ENCODE measurements around the gene HELB.

The HELB gene

DNA sequence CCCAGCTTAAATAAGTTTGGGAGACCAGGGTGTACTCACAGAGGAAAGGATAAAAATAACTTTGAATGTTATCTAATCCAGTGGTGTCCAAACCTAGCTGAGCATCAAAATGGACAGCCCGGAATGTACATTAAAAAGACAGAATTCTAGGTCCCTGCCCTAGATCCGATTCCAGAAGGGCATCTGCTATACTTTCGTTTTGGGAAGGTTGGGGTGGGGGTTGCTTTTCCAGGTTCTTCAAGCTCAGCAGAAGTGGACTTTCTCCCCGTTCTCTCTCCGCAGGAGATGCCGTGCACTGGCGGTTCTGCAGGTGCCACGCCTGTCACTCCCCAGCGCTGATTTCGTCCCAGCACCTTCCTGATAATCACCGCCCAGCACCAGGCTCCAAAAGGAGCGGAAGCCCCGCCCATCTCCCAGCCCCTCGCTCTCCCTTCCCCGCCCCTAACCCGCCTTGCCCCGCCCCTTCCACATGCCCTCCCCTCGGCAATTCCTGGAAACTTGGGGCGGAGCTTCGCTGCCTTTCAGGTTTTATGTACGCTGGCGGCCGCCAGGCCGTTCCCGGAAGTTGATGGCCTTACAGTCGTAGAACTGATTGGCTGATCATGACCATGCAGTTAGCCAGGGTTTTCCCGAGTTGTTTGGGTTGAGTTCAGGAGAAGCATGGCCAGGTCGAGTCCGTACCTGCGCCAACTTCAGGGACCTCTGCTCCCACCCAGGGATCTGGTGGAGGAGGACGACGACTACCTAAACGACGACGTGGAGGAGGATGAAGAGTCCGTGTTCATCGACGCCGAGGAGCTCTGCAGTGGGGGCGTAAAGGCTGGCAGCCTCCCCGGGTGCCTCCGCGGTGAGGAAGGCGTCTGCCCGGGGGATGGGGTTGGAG lies at the start of gene HELB:
HELB (plus strand) TSS at position 550 of the 883 bp plus-strand sequence; CDS start at position 661, 111 bp downstream.
- DNase-seq (ENCODE audit: low read depth in 2 of 3, low spot score in 1 of 3), result peak; percentile 97 to 99 (median 98)

DNA sequence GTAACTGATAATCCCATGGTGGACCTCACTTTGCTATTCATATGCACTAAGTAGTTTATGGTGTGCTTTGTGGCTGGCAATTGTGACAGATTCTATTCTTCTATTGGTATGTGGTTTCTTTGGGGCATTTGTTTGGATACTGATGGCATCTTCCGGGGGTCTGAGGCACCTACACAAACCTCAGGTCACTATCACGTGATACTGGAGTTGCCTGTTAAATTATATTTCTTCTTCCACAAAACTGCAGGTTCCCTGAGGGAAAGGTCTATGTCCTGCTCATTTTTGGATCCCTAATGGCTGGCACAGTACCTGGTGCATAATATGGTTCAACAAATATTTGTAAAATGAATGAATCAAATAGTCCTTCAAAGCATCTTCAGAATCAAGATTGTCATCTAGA lies 49.5 kb upstream of the HELB start:
- no peak for DNase-seq (ENCODE audit: low read depth in 2 of 3, low spot score in 1 of 3)

DNA sequence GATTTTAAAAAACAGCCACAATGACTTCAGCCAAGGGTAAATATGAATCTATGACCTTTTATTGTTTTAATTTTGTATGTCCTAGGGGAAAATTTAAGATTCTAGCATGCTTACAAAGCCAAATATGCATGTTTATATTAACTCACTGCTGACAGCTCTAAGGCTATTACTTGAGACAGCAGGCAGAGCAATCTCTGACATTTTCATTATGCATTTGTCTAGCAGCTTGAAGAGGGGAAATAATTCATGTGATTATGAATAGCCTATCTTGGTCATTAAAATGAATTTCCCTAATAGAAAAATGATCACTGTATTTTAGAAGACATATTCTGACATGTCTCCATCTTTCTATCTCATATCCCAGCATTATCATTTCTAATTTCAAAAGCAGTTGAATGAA lies 46.6 kb upstream of the HELB start:
- no peak for DNase-seq (ENCODE audit: low read depth in 2 of 3, low spot score in 1 of 3)

DNA sequence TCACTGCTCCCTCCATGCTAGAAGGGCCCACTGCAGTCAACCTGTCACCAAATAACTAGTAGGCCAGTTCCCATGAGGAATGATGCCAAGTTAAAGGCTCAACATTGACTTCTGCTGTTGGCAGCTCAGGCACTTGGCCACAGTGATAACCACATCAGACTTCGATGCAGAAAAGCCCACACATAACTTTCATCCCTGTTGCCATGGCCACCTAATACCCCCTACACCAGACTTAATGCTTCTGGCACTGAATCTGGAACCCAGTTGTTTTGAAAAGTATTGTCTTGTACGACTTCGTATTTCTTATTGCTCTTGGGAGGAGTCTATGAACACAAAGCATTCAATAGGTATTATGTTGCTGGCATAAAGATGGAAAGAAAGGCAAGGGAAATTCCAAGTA lies 44.3 kb upstream of the HELB start:
- no peak for DNase-seq (ENCODE audit: low read depth in 2 of 3, low spot score in 1 of 3)

DNA sequence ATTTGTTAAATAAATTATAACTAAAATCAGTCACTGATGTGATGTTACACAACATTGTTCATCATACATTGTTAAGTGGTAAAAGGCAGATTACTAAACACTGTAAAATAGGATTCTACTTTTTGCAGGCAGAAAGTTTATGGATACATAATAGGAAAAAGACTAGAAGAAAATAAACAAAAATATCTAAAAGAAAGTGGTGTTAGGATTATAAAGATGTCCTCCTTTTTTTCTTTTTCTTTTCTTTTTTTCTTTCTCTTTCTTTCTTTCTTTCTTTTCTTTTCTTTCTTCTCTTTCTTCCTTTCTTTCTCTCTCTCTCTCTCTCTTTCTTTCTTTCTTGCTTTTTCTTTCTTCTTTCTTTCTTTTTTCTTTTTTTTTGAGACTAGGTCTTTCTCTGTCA lies 39.6 kb upstream of the HELB start:
- DNase-seq (ENCODE audit: low read depth in 2 of 3, low spot score in 1 of 3), result no peak

DNA sequence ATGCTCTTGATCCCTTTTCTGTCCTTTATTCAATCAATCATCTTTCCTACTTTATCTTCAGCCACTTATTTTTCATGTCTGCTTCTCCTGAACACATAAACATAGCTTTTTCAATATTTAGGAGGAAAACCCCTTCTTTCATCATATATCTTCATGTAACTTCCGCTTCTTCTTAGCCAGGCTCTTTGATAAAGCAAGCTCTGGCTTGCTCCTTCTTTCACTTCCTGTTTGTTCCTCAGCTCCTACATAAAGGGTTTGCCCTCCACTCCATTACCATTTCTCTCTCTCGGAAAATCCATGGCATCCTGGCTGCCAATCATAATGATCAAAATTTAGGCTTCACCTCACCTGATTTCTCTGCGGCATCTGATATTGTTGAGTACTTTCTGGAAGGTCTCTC lies 33.7 kb upstream of the HELB start:
- DNase-seq (ENCODE audit: low read depth in 2 of 3, low spot score in 1 of 3), result no peak

DNA sequence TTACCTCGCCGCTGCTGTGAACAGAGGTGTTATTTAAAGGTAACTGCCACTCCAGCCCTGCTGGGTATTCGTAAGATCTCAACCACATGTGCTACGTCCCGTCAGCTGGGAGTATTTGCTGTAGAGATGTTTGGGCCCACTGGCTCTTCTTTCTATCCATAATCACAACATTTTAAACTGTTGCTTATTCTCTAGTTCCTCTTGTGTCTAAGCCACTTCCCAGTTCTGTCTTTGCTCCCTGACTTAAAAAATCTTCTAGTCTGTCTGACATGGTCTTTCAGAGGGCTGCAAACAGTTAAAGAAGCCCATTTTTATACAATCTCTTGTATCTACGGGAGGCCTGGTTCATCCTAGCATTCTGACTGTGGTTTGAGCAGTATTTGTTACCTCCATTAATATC lies 33.2 kb upstream of the HELB start:
- no peak for DNase-seq (ENCODE audit: low read depth in 2 of 3, low spot score in 1 of 3)

DNA sequence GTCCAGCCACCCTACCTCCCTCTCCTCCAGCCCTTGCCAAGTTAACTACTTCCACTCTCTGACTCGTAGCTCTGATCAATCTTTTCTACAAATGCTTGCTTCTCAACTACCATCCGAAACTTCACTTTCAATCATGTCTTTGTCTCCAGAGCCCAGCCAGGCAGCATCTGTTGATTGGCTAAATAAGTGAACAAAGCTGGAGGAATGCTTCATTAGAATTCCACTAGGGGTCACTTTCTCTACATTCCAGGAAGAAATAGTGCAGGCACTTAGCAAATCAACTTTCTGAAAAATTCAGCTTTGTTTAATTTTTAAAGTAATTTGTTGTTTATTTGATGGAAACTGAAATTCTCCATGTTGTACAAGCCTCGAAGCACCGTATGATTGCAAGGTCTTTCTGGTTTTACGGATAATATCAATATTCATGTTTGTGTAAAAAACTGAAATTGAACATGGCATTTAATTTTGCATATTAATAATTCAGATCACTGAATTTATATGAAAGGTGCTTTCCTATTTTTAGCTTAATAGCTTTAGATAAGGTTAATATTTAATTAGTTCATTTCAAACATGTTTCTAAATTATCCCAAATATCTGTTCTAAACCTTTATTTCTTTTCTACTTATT lies 32.4 kb upstream of the HELB start:
- DNase-seq (ENCODE audit: low read depth in 2 of 3, low spot score in 1 of 3), result no peak

DNA sequence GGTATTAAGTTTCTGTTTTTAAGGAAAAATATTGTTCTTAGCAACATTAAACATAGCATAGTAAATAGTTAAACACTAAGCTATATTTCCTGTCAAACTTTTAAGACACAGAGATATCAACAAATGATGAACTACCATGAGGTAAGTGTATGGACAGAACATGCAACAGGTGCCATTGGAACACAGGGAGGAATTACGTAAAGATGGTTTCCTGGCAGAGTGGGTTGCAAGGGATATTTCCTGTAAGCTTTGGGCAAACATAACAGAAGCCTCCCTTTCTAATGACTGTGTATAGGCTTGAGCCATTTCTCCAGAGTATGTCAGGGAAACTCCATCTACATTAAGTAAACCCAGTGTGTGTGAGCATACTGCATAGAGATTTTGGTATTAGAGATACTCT lies 31.7 kb upstream of the HELB start:
- DNase-seq (ENCODE audit: low read depth in 2 of 3, low spot score in 1 of 3), result no peak

DNA sequence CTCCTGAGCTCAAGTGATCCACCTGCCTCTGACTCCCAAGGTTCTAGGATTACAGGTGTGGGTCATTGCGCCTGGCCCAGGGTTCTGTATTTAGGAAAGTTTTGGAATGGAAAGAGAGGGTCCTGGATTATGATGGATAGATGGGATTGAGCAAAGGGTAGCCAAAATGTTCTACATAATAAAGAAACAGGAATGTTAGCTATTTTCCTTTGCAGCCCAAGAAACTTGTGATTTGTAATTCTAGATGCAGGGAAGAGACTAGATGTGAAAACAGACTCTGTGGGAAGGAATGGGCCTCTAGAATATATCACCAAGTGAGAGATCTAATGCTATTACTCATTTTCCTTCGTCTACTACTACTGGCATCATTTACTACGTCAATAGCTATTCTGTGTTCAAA lies 29.6 kb upstream of the HELB start:
- no peak for DNase-seq (ENCODE audit: low read depth in 2 of 3, low spot score in 1 of 3)

DNA sequence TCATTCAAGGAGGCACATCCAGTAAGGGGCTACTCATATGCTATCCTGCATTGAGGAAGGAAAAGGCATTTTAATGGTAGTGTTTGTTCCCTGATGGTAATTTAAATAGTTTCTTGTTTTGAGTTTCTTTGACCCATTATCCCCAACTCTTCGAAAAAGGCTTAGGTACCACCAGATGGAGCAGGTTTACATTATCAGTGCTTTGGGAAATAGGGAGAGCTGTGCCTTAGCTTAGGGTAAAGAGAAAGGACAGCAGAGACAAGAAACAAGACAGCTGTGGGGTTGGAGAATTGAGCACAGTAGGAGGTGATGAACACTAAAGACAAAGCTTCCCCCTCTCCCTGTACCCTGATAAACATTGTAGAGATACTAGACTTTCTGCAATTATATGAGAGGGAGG lies 29.1 kb upstream of the HELB start:
- DNase-seq (ENCODE audit: low read depth in 2 of 3, low spot score in 1 of 3), result no peak

DNA sequence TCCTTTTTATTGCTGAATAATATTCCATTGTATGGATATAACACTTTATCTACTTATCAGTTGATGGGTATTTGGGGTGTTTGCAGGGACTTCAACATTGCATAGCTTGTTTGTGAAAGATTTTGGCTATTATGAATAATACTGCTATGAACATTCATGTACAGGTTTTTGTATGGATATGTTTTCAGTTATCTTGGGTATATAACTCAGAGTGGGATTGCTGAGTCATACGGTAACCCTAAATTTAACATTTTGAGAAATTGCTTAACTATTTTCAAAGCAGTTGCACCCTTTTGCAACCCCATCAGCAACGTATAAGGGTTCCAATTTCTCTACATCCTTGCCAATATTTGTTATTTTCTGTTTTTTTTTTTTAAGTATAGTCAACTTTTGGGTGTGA lies 27.3 kb upstream of the HELB start:
- DNase-seq (ENCODE audit: low read depth in 2 of 3, low spot score in 1 of 3), result no peak

DNA sequence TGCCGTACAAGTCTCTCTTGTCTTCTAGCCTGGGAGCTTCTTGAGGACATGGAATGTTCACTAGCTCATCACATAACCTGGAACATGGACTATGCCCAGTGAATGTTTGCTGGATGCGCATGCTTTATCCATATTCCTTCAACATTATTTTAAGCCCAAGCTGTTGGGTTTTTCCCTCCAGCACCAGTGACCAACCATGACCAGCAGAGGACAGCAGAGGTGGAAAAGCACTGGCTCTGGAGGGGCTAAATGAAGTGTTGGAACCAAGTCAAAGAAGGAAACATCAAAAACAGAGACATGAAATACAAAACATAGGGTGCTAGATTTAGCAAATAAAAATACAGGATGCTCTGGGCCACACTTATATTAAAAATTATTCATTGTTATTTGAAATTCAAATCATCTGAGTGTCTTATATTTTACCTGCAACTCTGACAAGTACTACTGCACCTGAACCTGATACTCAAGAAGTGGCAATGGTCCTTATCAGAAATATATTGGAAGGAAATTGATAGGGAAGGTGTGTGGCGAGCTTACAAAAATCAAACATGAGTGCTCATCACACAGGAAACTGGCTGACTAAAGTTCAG lies 23.1 kb upstream of the HELB start:
- DNase-seq (ENCODE audit: low read depth in 2 of 3, low spot score in 1 of 3), result no peak

DNA sequence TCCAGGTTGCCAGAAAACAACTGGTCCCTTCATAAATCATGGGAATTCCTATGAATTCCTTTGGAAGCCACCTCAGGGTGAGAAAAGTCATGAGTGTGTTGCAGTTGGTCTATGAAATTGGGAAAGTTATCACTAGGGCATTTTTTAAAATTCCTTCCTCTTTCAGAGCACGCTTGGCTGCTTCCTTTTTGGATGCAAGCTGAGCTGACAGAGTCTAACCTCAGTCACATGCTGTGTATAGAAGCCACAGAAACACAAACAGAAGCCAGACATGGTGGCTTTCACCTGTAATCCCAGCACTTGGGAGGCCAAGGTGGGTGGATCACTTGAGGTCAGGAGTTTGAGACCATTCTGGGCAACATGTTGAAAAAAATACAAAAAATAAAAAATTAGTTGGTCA lies 21.7 kb upstream of the HELB start:
- no peak for DNase-seq (ENCODE audit: low read depth in 2 of 3, low spot score in 1 of 3)

DNA sequence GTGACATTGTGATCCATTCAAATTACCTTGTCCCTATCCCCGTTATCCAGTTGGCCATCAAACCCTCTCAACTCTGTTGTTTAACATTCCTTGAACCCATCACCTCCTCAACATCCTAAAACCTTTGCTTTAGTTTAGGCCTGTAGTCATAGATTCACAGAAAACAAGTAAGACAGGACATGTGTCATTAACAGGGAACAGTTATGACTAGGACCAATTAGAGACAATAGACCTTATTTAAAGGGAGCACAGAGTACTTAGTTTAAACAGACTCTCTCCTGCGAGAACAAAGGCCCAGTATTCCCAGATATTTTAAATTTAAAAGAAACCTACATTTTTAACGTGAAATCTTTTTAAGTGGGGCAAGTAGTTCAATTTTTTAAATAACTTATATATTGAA lies 20.0 kb upstream of the HELB start:
- no peak for DNase-seq (ENCODE audit: low read depth in 2 of 3, low spot score in 1 of 3)

DNA sequence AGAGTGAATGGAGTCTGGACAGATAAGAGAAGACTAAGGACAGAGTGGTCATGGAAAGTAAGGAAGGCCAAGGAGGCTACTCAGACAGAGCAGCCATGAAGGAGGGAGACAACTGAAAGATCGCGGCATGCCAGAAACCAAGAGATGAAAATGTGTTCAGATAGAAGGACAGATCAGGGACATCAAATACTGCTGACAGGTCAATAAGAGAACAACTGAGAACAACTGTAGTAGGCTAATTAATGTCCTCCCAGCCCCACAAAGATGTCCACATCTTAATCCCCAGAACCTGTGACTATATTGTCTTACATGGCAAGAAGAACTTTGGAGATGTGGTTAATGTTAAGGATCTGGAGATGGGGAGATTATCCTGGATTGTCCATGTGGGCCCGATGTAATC lies 15.0 kb upstream of the HELB start:
- no peak for DNase-seq (ENCODE audit: low read depth in 2 of 3, low spot score in 1 of 3)

DNA sequence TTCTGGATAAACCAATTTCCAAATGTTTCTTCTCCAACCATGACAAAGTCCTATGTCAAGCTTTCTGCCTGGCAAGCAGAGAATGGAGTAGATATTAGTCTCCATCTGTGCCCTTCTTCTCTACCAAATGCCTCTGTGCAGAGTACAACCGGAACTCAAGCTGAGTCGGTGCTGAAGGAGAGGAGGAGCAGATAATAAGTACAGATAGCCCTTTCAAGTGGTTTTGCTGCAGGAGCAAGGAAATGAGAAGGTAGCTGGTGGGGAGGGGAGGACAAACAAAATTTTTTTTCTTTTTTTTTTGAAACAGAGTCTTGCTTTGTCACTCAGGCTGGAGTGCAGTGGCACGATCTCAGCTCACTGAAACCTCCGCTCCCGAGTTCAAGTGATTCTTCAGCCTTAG lies 14.2 kb upstream of the HELB start:
- DNase-seq (ENCODE audit: low read depth in 2 of 3, low spot score in 1 of 3), result peak in 1 of 3 donors; percentile 38

DNA sequence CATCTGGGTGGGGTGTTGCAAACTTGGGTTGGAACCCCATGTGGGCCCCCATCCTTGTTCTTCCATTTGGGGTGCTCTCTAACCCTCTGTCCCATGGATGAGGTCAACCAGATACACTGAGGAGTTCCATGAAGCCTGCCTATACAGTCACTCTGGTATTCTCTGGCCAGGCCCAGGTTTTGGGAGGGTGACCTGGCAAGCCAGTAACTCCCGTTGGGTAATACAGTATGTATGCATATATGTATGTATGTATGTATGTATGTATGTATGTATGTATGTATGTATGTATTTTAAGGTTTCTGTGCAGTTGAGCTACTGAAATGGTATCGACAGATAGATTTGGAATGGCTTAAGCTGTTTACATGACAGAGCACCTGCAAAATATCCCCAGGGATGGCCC lies 12.8 kb upstream of the HELB start:
- DNase-seq (ENCODE audit: low read depth in 2 of 3, low spot score in 1 of 3), result no peak

DNA sequence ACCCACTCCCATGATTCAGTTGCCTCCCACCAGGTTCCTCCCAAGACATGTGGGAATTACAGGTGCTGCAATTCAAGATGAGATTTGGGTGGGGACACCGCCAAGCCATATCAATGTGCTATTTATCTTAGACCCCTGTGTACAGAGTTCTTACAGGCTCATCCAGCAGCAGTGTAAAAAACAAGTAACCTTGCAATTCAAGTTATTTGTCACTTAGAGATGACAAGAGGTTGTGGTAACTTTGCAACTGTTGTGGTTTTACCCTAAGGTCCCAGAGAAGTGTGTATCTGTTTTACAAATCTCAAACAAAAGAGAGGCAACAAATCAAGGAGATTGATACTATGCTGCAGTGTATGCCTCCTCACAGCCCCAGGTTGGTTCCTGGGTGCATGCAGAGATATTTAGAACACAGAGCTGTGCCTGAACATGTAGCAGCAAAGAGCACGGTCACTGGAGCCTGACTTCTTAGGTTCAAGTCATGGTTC lies 11.5 kb upstream of the HELB start:
- DNase-seq (ENCODE audit: low read depth in 2 of 3, low spot score in 1 of 3), result no peak

DNA sequence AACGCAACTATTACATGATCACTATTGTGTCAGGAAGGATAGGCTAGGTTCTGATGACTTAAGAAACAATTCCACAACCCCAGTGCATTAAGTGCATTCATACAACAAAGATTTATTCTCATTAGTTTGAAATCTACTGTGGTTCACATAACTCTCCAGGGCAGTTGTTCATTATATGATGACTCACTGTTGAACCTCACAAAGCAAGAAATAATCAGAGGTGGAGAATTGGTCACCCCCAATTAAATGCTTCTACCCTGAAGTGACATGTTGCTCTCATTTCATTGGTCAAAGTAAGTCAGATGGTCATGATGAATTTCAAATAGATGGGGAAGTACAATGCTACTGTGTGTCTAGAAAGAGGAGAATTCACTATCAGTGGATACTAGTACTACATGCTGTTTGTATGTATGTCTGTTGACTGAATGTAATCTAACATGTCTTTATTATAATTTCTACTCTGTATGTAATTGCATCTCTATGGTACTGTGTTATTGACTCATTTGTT lies 6.1 kb upstream of the HELB start:
- no peak for DNase-seq (ENCODE audit: low read depth in 2 of 3, low spot score in 1 of 3)

DNA sequence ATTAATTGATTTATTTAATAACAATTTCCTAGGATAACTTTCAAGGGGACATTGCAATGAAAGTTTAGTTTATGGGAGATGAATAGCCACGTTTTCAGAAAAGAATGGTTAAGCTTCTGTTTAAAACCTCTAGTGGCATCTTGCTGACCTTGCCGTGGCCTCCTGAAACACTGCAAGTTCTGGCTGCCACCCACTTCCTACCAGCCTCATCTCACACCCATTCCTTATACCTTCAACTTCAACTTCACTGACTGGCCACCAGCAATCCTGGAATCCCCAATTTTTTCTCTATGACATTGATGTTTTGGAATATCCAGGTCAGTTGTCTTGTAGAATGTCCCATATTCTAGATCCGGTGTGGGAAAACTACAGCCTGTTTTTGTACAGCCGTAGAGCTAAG lies 5.2 kb upstream of the HELB start:
- no peak for DNase-seq (ENCODE audit: low read depth in 2 of 3, low spot score in 1 of 3)

DNA sequence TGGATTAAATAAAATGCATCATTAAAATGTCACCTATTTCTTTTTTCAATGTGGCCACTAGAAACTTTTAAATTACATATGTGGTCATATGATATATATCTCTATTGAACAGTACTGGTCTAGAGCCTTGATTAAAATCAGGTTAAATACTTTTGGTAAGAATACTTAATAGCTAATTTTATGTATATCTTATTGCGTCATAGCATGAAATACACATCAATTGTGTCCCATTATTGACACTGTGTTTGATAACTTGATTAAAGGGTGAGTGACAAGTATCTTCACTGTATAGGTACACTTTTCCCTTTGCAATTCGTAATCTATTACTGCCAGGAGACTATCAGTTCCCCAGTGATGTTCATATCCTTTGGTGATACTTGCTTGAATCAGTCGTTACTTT lies 4.4 kb upstream of the HELB start:
- no peak for DNase-seq (ENCODE audit: low read depth in 2 of 3, low spot score in 1 of 3)

Data from stimulated activated CD4-positive, alpha-beta T cell treated with anti-CD3 and anti-CD28 coated beads, Interleukin-12 subunit alpha, Interleukin-12 subunit beta, amount 100 ng/mL, for 48 hours (primary cell).